Islet of Langerhans (tissue), 1 donor: ENCODE results near the gene EVL.
"Not testable (repeated sequence)": the region's sequence is repeated elsewhere in the genome, so short reads cannot be mapped to it uniquely, and the experiment has no call there.

Experiments
- FAIRE-seq: peaks from one replicate; lab custom pipeline; 2011; peaks lifted over from hg19 to GRCh38; lab: Jason Lieb, UNC

EVL gene

DNA sequence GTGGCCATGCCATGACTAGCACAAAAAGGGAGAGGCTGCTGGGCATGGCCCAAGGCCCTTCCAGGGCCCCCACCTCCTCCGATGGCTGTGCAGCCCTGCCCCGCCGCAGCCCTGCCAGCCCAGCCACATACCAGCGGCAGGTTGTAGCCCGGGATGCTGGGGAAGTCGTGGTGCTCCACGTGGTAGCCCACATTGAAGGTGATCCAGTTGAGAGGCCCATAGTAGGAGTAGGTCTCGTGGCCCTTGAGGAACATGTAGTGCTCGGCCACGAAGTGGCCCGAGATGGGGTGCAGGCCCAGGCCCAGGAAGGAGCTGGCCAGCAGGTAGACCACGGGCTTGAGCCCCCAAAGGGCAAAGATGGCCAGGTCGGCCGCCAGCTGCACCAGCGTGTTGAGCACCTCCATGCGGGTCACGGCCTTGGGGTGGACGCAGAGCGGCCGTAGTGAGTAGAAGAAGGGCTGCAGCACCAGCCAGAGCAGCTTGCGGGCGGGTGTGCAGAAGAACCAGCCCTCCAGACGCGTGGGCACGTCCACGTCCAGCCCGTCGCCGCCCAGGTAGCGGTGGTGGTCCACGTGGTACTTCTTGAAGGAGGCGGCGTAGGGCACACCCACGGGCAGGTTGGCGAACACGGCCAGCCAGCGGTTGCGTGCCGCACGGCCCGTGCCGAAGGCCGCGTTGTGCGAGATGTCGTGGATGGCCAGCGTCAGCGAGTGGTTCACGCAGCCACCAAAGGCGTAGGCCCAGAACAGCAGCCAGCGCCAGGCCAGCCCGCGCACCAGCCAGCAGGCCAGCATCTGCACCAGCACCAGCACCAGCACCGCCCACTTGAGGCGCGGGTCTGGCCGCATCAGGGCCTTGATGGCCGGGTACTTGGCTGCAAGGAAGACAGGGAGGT, 83.9 kb downstream of the EVL start:
- no peak for FAIRE-seq

DNA sequence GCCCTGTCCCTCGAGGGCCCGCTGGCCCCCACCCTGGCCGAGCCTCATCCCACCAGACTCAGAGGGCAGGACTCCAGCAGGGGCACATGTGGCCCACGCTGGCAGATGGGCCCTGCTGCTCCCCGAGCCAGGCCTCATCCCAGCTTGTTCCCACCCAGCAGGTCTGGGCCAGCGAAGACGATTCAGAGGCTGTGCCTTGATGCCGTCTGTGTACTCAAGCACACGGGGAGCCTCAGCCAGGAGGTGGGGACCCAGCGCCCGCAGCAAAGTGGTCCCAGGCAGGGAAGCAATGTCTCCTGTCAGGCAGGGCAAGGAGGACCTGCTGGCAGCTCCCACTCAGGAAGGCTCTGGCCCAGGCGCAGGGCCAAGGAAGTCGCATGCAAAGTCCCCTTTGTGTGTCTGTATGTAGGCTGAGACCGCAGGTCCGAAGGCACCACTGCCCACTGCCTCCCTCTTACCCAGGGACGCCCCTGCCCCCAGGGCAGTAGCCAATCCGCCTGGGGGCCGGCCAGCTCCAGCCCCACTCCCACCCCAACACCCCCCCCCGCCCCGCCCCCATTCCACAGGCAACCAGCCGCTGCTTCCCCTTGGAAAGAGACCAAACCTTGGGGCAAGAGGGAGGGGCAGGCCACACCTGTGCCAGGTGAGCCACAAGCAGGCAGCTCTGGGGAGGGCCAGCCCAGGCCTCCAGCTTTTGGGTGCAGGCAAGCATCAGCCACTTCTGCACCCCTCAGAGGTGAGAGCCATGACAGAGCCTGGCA, 84.8 kb downstream of the EVL start:
- FAIRE-seq, result no peak

DNA sequence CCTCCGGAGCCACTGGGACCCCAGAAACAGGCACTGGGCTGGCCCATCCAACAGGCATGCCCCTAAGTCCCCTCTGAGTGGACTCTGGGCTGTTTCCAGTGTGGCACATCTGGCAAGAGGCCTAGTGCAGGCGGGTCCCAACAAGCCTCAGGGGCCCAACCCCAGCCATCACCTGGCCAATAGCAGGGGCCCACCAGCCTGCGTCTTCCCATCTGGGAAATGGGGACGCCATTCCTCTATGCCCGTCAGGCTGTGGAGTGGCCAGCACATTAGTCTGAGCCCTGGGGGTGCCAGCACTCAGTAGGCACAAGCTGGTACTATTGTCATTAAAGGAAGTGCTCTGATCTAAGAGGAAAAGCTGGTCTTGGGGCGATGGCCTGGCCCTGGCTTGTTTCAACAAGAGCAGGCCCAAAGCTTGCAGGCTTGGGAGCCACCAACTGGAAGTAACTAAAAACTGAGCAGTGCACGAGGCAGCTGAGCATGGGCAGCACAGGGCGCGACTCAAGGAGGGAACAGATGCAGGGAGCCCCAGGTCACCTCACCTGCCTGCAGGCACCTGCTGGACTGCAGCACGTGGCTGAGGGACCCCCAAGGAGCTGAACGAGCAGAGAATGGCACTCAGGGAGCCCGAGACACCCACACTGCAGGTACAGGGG, 85.8 kb downstream of the EVL start:
- FAIRE-seq, result no peak

DNA sequence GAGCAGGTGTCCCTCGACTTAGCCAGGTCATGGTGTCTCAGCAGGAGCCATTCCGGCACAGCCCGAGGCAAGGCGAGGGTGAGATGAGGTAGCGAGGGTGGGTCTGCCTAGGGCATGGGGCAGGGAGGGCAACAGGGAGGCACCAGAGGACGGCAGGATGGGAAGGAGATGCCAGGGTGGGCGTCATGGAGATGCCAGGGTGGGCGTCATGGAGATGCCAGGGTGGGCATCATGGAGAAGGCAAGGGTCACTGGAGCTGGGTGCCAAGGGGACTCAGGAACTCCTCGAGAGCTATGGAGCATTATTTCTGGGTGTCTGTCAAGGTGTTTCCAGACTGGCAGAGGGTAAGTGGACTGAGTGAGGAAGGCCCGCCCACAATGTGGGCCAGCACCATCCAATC, 86.9 kb downstream of the EVL start:
- FAIRE-seq, result no peak

DNA sequence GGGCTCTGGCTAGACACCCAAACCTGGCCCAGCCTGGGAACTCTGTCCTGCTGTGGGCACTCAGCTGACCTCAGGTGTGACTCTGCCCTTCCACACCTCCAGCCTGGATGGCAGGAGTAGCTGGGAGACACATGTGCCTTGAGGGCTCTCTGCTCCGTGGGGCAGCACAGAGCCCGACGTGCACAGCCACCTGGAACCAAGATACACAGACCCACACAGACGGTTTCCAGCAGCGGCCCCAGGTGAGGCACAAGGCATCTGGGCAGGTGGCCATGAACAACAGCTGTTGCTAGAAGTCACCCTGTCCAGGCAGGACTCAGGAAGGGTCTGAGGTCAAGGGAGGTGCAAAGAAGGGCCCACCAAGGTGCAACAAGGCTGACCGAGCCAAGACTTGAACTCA, 88.3 kb downstream of the EVL start:
- FAIRE-seq, result no peak

DNA sequence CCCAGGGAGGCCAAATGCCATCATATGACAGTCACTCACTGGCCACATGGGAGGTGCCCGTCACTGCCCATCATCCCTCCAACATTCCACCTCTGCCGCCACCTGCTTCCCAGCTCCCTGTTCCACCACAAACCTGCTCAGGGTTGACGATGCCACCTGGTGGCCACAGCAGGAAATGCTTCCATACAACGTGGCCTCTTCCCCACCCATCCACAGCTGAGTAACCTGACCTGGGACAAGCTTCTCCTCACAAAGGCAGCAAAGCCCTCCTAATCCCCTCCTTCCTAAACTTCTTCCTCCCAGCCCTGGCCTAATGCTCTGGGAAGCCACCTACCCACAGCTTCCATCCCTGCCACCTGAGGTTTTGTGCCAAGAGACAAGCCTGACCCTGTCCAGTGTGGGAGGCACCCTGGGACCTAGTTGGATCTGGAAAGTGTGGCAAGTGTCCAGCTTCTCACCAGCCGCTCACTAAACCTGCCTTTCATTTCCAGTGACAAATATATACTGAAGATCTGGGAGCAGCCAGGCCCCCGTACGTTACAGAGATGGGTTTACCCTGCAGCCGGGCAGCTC, 89.9 kb downstream of the EVL start:
- no peak for FAIRE-seq

DNA sequence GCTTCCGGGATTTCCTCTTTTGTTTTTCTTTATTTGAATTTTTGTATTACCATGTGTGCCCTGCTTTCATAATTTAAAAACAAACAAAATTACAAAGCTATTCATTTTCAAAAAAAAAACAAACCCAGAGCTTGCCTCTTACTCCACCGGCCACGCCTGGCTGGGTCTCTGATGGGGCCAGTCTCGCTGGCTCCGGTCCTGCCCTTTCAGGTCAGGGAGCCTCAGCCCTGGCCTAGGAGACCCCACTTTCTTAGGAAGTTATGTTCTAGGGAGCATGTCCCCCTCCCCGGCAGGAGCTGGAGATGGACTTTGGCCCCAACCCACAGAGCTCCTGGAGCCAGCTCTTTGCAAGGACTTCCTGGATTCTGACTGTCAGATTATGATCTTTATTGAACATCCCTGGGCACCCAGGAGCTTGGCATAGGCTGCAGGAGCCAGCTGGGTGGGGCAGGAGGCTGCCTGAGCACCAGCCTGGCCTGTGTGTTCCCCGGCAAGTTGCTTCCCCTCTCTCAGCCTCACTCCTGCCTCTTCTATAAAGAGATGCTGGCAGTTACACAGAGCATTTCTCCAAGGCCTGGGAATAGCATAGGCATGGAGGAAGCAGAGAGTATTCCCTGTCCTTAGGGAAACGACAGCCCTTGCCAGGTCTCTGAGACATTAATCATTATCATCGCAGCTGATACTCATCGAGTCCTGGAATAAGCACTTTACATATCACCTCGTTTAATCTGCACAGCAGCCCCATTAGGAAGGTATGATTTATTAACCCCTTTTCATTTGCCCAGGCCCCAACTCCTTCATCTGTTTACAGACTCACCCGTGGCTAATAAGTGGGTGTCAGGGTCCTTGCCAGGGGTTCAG, 90.8 kb downstream of the EVL start:
- no peak for FAIRE-seq

DNA sequence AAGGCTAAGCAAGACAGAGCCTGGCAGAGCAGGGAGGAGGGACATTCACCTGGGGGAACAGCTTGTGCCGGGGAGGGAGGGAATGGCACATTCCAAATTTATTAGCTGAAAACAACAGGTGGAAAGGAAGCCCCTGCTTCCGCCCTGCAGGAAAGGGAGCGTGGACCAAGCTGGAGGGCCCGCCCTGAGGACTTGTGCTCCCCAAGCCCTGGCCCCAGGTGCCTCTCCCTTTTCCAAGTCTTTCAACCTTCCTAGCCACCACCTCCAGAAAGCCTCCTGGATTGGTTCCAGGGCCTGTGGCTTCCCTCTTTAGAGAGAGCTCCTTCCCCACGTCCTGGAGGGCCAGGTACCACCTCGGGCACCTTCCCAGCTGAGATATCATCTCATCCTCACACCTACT, 91.6 kb downstream of the EVL start:
- FAIRE-seq, result no peak

DNA sequence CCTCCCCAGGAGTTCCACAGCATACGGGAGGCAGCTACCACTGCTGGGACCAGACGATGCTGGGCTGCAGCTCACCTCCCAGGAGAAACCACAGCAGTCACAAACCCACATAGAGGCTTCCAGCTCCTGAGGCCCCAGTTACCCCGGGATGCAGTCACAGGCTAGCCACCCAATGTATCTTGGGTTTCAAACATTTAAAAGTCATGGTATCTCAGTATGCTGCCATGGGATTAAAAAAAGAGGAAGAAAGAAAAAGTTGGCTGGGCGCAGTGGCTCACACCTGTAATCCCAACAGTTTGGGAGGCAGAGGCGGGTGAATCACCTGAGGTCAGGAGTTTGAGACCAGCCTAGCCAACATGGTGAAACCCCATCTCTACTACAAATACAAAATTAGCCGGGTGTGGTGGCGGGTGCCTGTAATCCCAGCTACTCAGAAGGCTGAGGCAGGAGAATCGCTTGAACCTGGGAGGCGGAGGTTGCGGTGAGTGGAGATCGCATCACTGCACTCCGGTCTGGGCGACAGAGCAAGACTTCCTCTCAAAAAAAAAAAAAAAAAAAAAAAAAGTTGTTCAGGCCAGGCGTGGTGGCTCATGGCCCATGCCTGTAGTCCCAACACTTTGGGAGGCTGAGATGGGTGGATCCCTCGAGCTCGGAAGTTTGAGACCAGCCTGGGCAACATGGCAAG, 92.5 kb downstream of the EVL start:
- FAIRE-seq, result not testable (repeated sequence)

DNA sequence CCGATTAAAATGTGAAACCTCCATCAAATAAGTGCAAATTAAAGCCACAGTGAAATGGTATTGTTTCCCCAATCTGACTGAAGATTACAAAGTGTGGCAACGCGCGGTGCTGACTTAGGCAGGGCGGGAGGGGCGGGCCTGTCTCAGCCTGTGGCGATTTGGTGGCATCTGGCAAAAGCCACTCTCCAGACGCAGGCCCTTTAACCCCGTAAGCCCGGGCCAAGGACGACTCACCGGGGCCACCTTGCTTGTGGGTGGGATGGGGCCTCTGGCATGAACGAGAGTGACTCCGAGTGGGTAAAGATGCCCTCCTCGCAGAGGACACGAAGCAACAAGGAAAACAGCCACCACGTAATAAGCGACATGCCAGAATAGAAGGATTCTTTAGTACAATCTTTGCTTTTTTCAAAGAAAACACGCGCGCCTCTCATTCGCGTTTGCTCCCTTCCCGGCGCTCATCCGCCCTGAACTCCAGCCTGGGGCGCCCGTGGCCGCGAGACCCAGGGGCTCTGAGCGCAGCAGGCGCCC, 93.4 kb downstream of the EVL start:
- no peak for FAIRE-seq

DNA sequence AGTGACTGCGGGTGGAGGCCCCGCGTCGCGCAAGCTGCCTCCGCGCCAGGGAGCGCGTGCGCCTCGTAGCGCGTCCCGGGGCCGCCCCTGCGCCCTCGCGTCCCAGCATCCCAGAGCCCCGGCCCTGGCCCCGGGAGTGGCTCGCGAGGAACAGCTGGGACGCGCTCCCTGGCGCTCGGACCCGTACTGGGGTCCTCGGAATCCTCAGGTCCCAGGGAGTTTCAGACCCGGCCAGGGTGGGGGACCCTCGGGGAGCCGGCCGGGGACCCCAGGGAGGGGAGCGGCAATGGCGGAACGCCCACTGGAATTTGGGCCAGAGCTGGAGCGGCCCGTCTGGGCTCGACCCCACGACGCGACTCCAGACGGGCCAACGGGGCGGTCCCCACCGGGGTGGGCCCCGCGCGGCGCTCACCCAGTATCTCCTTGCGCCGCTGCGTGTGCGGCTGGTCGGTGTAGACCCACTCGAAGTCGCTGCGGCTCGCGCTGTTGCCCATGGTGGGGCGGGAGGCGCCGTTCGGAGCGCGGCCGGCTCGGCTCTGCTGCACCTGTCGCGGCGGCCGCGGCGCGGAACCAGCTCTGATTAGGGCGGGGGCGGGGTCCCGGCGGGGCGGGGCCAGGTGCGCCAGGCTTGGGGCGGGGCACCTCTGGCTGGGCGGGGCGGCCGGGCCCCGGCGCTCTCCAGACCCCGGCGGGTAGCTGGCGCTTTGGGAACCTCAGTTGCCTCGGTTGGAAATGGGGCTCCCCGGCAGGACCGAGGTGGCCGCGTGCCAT, 94.1 kb downstream of the EVL start, which contains the start of gene DEGS2:
TSS of gene DEGS2 (minus strand) at position 552 of the 771 bp plus-strand sequence. CDS start at position 494, 58 bp downstream.
- no peak for FAIRE-seq

DNA sequence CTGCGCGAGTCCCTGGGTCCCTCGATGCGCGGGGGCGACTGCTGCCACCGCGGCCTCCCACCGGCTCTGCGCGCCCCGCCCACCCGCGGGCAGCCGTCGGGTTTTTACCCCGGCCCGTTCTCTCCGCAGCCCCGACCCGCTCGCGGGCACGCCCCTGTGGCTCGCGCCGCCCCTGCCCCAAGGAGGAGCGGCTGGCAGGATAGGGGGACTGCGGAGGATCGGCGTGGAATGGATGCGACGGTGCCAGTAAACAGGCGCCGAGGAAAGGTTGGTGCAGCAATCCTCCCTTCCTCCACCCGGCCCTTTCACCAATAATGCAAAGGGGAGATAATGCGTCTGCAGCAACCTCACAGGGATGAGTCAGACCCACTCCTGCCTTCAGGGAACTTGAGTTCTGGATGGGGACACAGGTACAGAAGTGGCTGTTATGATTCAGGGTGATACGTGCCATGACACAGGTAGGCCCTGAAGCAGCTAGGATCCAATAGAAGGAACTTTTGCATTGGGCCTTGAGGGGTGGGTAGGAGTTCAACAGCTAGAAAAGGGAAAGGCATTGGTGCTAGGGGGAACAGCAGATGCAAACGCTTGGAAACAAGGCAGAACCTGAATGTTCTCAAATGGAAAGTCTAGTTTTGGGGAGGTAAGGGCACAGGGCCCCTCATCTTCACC, 94.8 kb downstream of the EVL start:
- FAIRE-seq, result no peak

DNA sequence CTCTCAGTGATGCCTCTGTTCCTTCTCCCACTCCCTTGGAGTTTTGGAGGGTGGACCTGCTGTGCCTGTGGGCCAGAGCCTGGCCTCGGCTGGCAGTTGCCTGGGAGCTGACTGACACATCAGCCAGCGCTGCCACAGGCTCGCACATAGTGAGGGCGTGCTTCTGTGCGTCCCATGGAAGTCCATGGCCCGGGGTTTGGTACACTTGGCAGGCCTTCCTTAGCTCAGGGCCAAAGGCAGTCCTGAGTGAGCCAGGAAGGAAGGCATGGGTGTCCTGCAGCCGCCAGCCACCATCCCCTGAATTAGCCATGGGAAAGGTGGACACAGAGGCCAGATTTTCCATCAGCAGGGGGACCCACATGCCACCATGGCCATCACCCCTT, 95.3 kb downstream of the EVL start:
- no peak for FAIRE-seq

DNA sequence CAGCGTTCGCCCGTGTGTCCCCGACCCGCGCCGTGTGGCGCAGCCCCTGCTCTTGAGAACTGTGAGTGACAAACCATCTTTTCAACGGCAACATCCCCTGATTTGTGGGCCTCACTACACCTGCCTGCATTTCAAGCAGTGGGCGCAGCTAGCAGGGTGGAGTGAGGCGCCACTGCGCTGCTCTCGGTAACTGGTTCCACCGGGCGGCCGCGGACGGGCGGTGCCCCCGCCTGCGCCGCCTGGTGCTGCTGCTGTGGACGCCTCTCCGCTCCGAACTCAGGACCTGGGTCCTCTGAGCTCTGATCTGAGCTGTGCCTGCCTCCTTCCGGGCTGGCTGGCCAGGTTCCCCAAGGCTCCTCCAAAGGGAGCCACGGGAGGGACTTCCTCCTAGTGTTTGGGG, 100.2 kb downstream of the EVL start:
- no peak for FAIRE-seq

DNA sequence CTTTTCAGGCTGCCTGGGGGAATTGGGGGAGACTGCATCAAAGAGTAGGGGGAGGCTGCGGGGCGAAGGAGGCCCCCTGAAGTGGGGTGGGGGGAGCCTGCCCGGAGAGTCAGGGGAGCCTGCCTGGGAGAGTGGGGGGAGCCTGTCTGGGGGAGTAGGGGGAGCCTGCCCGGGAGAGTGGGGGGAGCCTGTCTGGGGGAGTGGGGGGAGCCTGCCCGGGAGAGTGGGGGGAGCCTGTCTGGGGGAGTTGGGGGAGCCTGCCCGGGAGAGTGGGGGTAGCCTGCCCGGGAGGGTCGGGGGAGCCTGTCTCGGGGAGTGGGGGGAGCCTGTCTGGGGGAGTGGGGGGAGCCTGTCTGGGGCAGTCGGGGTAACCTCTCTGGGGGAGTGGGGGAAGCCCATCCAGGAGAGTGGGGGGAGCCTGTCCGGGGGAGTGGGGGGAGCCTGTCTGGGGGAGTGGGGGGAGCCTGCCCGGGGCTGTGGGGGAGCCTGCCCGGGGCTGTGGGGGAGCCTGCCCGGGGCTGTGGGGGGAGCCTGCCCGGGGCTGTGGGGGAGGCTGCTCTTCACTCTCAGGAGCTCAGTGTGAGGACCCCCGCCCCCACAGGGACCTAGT, 100.7 kb downstream of the EVL start:
- no peak for FAIRE-seq

DNA sequence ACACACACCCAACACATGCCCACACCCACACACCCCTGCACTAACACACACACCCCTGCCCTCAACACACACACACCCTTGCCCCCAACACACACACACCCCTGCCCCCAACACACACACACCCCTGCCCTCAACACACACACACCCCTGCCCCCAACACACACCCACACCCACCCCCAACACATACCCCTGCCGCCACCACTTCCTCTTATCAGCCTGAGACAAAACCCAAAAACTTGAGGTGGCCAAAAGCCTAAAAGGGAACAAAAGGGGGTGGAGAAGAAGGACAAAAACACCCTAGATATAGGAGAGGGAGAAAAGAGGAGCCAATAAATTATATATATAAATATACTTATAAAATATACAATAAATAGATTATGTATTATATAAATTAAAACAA, 103.3 kb downstream of the EVL start:
- FAIRE-seq, result no peak

DNA sequence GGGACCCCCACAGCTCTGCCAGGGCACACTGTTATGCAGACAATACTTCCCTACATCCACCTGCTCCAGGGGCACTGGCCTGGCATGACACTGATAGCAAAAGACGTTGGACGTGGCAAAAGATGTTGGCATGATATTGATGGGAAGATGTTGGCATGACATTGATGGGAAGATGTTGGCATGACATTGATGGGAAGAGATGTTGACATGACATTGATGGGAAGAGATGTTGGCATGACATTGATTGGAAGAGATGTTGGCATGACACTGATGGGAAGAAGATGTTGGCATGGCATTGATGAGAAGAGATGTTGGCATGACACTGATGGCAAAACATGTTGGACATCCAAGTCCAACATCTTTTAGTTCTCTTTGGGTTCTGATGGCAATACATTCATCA, 105.7 kb downstream of the EVL start:
- FAIRE-seq, result no peak

DNA sequence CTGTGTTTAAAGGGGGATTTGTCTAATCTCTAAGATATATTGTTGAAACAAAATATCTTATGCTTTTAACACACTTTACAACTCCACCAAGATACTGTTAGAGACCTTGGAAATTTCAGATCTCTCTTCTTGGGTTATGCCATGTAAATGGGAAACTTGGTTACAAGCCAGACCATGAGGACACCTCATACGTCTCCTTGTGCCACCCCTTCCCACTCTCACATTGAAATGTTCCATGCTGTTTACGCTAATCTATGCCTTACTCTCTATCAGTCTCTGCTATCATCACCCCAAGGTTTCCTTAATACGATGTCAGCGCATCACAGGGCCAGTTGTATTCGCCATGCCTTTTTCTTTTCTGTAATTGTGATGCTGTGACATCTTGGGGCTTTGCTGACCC, 107.6 kb downstream of the EVL start:
- FAIRE-seq, result no peak

DNA sequence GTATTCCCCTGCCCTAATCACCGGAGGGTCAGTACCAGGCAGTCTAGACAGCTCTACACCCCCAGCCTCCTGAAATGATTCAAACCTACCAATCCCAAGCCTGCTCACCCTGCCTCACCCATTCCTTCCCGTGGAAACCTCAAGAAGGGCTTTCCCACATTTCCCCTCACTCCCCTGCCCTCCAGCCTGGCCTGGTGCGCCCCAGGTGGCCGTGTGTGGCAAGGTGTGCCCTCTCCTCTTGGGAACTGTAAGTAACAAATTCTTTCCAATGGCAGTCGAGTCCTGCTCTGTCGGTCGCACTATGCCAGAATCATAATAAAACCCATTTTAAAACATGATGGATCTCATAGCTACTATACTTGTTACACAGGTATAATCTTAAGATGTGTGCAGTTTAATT, 108.1 kb downstream of the EVL start:
- no peak for FAIRE-seq
